GM19324 (cell line): ENCODE measurements around the gene TRIOBP.

Experiments
- ATAC-seq: cut with Tn5 transposase; IDR thresholded peaks from one replicate; pipeline ENCODE4 v1.9.1; 2021; ENCODE audit warnings: mild to moderate bottlenecking, moderate library complexity; ENCODE audit not compliant: unreplicated experiment, low FRiP score

Gene TRIOBP

DNA sequence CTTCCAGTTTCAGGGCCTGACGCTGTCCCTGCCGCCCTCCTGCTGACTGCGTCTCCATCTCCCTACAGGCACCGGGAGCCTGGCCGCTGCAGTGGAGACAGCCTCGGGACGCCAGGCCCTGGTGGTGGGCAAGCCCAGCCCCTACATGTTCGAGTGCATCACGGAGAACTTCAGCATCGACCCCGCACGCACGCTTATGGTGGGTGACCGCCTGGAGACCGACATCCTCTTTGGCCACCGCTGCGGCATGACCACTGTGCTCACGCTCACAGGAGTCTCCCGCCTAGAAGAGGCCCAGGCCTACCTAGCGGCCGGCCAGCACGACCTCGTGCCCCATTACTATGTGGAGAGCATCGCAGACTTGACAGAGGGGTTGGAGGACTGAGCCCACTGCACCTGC lies 31.4 kb upstream of the TRIOBP start:
- no peak for ATAC-seq

DNA sequence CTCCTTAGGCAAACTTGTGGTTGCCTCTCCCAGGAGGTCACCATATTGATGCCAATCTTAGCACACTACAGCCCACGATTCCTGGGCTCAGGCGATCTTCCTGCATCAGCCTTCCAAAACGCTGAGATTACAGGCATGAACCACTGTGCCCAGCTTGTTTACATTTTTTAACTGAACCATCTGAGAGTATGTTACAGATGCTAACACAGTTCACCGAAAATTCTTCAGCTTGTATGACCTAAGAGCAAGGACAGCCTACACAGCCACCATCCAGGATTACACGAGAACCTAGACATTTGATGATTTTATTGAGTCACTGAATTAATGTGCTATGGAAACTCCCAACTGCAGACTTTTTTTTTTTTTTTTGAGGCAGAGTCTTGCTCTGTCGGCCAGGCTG lies 27.3 kb upstream of the TRIOBP start:
- no peak for ATAC-seq

GRCh38 chr22:37672206-37672919 lies 24.5 kb upstream of the TRIOBP start:
- ATAC-seq, result no peak

DNA sequence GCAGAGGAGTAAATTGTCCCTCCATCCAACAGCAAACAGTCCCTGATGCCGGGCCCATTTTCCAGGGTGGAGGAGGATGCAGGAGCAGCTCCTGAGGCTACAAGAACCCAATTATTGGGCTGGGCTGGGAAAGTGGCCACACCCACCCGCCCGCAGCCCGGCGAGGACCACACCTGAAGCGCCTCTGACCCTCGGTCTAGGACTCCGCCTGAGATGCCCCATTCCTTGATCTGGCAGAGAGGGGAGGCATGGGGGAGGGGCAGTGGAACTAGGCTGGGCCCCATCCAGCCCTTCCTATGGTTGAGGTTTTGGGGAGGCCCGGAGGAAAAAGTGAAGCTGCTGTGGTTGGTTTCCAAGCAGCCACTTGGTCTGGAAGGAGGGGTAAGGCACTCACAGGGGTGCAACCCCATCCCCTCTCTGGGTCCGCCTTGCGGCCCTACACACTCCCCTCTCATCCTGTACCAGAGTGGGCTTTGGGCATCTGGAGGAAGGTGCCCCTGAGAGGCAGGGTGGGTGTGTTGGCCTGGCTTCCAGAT lies 23.9 kb upstream of the TRIOBP start:
- no peak for ATAC-seq

DNA sequence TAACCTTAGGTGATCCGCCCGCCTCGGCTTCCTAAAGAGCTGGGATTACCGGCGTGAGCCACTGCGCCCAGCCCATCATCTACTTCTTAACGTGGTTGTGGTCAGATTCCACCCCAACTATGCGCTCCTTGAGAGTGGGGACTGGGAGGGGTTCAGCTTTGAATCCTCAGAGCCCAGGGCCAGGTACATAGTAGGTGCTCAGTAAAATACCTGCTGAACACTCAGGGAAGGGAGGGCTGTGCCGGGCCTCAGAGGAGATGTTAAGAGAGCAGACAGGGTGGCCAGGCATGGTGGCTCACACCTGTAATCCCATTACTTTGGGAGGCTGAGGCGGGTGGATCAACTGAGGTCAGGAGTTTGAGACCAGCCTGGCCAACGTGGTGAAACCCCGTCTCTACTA lies 22.6 kb upstream of the TRIOBP start:
- no peak for ATAC-seq

GRCh38 chr22:37674951-37675929 lies 21.6 kb upstream of the TRIOBP start, which contains the start of gene LGALS1:
Gene LGALS1, plus strand, starts transcription at chr22:37675636. Its CDS starts 67 bp downstream, at chr22:37675703.
- peak; percentile 55 for ATAC-seq

DNA sequence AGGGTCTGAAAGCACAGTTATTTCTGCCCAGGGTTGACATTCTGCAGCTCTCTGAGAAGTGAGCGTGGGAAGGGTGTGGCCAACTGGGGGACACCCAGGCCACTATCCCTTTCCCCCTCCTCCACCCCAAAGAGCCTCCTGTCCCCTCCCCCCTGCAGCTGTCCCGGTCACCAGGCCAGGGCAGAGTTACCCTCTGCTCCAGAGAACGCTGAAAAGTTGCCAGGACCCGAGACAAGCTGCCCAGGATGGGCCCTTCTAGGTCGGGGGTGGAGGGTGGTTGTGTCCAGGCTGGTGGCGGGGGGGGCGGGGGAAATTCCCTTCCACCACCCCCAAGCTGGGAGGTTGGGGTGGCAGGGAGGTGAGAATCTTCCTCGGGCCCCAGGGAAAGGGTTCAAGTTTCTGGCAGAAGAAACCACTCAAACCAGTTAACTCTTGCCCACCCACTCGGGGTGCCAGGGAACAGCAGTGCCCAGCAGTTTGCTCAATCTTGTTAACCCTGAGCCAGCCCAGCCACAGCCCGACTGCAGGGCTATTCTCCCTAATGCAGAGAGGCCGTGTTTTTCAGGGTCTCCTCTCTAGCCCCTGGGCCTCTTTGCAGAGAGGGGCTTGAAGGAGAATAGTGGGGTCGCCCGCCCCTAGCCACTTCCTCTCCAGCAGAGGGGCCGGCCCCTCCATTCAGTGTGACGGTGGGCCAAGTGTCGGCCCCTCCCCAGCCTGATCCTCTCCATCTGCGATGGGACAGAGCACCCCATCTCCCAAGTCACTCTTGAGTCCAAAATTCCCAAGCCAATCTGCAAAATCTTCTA lies 20.7 kb upstream of the TRIOBP start:
- no peak for ATAC-seq

DNA sequence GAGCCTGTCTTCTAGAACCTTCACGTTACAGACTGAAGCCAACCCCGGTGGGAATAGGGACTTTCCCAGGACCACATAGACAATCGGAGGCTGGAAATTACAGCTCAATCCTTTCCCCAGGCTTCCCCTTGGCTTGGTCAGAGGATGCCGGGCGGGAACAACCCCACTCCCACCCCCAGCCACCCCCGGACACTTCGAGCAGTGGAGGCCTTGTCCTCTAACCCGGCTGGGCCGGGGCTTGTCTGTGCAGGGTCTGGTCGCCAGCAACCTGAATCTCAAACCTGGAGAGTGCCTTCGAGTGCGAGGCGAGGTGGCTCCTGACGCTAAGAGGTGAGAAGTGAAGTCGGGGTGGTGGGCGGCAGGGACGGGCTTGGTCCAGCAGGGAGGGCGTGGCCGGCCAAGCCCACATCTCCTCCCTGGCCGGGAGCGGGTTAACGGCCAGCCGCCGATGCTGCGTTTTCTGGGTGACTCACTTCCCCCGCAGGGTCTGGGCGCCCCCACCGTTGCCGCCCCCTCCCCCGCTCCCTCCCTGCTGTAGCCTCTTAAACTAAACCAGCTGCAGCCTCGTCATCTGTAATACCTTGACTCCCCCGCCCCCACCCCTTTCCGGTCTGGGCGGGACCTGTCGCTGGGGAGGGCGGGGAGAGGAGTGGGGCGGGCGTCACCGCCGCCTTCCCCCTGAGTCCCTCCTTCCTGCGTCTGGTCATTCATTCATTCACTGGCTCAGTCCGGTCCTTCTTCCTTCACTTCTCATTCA lies 19.9 kb upstream of the TRIOBP start:
- peak; percentile 53 for ATAC-seq

- ATAC-seq, result no peak
These were observed 19.3 kb upstream of the TRIOBP start for GRCh38 chr22:37677493-37677974.

- ATAC-seq, result no peak
These were observed 18.5 kb upstream of the TRIOBP start for GRCh38 chr22:37678372-37678771.

GRCh38 chr22:37679670-37680069 lies 17.2 kb upstream of the TRIOBP start:
- no peak for ATAC-seq

DNA sequence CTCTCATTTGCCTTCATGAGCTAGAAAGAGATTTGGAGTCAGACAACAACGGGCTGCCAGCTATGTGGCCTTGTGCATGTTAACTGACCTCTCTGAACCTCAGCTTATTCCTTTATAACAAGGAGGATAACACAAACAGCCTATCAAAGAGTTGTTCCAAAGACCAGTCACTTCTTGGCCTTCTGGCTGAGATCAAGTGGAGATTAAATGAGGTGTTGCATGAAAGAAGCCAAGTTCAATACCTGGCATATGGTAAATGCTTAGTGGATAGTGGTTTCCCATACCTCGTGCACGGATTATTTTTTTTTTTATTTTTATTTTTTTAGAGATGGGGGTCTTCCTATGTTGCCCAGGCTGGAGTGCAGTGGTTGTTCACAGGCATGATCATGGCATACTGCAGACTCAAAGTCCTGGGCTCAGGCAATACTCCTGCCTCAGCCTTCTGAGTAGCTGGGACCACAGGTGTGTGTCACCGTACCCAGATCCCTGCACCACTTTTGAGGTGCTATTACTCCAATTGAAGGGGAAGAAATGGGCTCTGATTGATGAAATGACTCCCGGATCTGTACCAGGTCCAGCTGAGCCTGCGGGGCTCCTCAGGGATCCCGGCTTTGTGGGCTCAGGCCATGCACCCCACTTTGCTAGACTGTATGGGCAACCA lies 16.5 kb upstream of the TRIOBP start:
- no peak for ATAC-seq

- ATAC-seq, result no peak
These were observed 15.8 kb upstream of the TRIOBP start for GRCh38 chr22:37681001-37681424.

DNA sequence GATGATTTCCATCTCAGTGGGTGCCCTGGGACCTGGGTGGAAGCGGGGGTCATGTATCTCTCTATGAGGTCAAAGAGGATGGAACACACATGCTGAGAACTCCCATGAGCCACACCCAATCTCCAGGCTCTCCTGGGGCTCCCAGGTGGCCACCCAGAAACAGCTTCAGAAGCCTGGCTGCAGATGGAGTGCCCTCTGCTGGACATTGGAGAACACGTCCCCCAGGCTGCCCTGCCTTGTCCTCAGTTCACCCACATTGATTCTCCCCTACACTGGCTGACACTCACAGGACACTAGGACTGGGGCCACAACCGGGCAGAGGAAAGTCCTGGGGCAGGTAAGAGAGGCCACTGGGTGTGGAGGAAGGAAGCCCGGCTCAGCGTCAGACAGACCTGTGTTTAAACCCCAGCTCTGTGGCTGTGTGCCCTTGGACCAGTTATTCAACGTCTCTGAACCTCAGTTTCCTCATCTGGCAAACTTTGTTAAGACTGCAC lies 15.2 kb upstream of the TRIOBP start:
- no peak for ATAC-seq

GRCh38 chr22:37684803-37685615 lies 11.8 kb upstream of the TRIOBP start:
- ATAC-seq, result no peak

DNA sequence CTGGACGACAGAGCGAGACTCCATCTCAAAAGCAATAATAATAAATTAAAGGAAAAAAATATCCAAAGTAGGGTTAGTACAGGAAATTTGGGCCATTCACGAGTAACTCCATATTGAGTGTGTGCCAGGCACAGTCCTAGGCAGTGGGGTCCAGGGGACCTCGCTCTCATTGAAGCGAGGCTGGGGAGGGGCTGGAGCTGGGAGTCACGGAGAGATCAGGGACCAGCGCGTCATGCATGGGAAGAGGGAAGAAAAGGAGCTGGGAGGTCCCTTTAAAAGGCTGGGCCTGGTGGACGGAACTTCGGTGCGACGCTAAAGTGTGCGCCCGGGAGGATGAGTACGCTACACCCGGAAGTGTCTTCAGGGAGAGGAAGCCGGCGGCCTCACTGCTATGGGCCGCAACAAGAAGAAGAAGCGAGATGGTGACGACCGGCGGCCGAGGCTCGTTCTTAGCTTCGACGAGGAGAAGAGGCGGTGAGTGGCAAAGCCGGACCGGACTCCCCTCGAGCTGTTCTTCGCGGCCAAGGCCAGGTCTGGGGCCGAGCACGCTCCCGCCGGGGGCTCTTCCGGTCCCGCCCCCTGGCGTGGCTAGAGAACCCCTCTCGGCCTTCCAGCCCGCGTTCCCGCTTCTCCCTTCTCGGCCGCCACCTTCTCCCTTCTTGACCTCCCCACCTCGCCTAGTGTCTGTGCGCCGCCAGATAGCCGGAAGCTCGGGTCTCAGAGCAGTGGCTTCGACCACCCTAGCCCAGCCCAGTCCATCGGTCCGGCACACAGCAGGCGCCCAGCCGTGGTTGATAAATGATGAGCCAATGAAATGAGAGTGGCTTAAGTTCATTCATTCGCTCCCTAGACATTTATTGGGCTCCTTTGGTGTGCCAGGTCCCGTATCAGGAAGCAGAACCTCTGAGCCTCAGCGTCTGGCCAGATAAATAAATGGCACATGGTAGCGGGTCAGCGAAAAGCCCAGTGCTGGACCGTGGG lies 10.6 kb upstream of the TRIOBP start, which contains the start of gene NOL12:
TSS of gene NOL12 (plus strand) at position 342 of the 981 bp plus-strand sequence. CDS start at position 392, 50 bp downstream.
- peak; percentile 84 for ATAC-seq

DNA sequence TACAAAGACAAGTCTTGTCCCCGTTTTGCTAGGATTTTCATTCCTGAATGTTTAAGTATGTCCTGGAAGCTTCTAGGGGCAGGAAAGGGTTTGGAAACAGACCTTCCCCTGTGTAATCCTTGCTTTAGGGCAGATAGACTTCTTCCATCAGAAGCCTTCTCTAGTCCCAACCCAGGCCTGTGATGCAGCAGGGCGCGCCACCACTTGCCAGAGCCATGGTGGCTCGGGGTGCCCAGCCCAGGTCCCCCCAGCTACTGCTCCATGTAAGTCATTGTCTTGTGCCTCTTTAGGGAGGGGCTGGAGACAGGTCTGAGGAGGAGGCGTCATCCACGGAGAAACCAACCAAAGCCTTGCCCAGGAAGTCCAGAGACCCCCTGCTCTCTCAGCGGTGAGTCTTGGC lies 6.4 kb upstream of the TRIOBP start:
- no peak for ATAC-seq
